ENCODE results near the gene TRAF3IP1. TPM values are rescaled to one million over a fixed set of nuclear protein-coding genes. Genes with fewer than 3 reads are reported as not detected.
"Not testable (repeated sequence)": the region's sequence is repeated elsewhere in the genome, so short reads cannot be mapped to it uniquely, and the experiment has no call there.

The TRAF3IP1 gene
- total RNA-seq, 3 donors from 2014 or later: 13.3 to 37.5 (median 16.3) TPM

GRCh38 chr2:238369591-238370040 is 49.3 kb downstream of the TRAF3IP1 start:
- no peak for TF ChIP-seq CTCF (IDR thresholded peaks at IDR 0.05)
- intact Hi-C loops (cut with DNase I, micrococcal nuclease): loop anchor here (2.0 to 10.0 kb wide), 2 partner anchors 93 to 415 kb away; no protein-coding TSS in a partner anchor
- ATAC-seq: no peak
- Histone ChIP-seq H3K36me3 (ENCODE audit: low read depth) (no peaks in the 10 kb centered on the region), H3K9me3 (no peaks in the 10 kb centered on the region), H3K4me3 (no peak overlapping the region), H3K4me1 (ENCODE audit: low read depth) (no peaks in the 10 kb centered on the region)
- no peak for DNase-seq

- DNase-seq: no peak
- H3K9me3 ChIP-seq: no peaks in the 10 kb centered on the region
- H3K36me3 ChIP-seq (ENCODE audit: low read depth): no peaks in the 10 kb centered on the region
- no peaks in the 10 kb centered on the region for H3K4me1 ChIP-seq (ENCODE audit: low read depth)
- ATAC-seq: peak; percentile 28
- intact Hi-C loops (cut with DNase I, micrococcal nuclease): loop anchor here in 1 of 2 donors (2.0 kb wide), 1 partner anchor 93 kb away; no protein-coding TSS in a partner anchor
- no peak overlapping the region for H3K4me3 ChIP-seq
- TF ChIP-seq CTCF (IDR thresholded peaks at IDR 0.05): no peak
Observed at GRCh38 chr2:238370094-238370822, 49.9 kb downstream of the TRAF3IP1 start.

- Histone ChIP-seq H3K36me3 (ENCODE audit: low read depth) (no peaks in the 10 kb centered on the region), H3K4me3 (no peak overlapping the region), H3K9me3 (no peaks in the 10 kb centered on the region), H3K4me1 (ENCODE audit: low read depth) (no peaks in the 10 kb centered on the region)
- peak; percentile 57 for TF ChIP-seq CTCF (IDR thresholded peaks at IDR 0.05)
- intact Hi-C loops (cut with DNase I, micrococcal nuclease): loop anchor here in 1 of 2 donors (2.0 kb wide), 1 partner anchor 92 kb away; no protein-coding TSS in a partner anchor
- peak in 2 of 3 donors; percentile 70 to 82 for DNase-seq
- peak; percentile 91 for ATAC-seq
Observed at GRCh38 chr2:238370823-238371372, 50.6 kb downstream of the TRAF3IP1 start.

GRCh38 chr2:238372277-238372676 is 52.0 kb downstream of the TRAF3IP1 start:
- ATAC-seq; H3K9me3 ChIP-seq; intact Hi-C loops (cut with DNase I, micrococcal nuclease); DNase-seq; H3K4me3 ChIP-seq; H3K36me3 ChIP-seq (ENCODE audit: low read depth); H3K4me1 ChIP-seq (ENCODE audit: low read depth): not testable (repeated sequence)

- Histone ChIP-seq H3K36me3 (ENCODE audit: low read depth) (no peaks in the 10 kb centered on the region), H3K4me1 (ENCODE audit: low read depth) (peaks cover 4% of the 10 kb centered on the region), H3K9me3 (no peaks in the 10 kb centered on the region), H3K4me3 (no peak overlapping the region)
- no peak for ATAC-seq
- TF ChIP-seq CTCF (IDR thresholded peaks at IDR 0.05): no peak
- DNase-seq: no peak
- intact Hi-C loops (cut with DNase I, micrococcal nuclease): no loop called here
Observed at GRCh38 chr2:238376884-238377391, 56.6 kb downstream of the TRAF3IP1 start.
